ENCODE data around the gene SEPSECS. TPM values are rescaled to one million over a fixed set of nuclear protein-coding genes. Genes with fewer than 3 reads are reported as not detected.

Gene SEPSECS
- total RNA-seq, 1 experiment from 2014 or later, result 3.1 TPM

- Histone ChIP-seq H3K9ac (ENCODE audit: low read length) (no peak overlapping the region), H3K79me2 (ENCODE audit: low read length) (no peaks in the 10 kb centered on the region)
These were observed 47.8 kb downstream of the SEPSECS start for GRCh38 chr4:25112366-25112994.

DNA sequence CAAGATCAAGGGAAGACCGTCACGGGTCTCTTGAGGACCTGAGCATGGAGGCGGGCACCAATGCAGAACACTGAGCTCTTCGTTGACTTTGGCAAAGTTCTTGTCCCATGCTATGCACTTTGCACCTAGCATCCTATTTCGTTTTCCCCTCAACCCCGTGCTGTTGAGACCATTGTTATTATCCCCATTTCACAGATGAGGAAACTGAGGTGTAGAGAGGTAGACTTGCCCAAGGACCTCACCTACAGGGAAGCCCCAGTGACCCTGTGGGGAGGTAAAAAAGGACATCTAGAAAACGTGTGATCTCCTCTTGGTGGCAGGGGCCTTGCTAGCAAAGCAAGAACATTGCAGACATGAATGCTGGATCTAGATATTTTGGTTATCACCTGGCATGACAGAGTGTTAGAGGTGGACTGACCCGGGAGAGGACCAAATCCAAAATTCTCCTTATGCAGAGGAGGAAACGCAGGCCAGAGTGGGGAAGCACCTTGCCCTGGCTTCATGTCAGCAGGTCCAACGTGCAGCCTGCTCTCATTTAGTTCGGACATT, 48.5 kb downstream of the SEPSECS start:
- TF ChIP-seq, protein P1, sequence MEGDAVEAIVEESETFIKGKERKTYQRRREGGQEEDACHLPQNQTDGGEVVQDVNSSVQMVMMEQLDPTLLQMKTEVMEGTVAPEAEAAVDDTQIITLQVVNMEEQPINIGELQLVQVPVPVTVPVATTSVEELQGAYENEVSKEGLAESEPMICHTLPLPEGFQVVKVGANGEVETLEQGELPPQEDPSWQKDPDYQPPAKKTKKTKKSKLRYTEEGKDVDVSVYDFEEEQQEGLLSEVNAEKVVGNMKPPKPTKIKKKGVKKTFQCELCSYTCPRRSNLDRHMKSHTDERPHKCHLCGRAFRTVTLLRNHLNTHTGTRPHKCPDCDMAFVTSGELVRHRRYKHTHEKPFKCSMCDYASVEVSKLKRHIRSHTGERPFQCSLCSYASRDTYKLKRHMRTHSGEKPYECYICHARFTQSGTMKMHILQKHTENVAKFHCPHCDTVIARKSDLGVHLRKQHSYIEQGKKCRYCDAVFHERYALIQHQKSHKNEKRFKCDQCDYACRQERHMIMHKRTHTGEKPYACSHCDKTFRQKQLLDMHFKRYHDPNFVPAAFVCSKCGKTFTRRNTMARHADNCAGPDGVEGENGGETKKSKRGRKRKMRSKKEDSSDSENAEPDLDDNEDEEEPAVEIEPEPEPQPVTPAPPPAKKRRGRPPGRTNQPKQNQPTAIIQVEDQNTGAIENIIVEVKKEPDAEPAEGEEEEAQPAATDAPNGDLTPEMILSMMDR (conservative IDR thresholded peaks at IDR 0.05; ENCODE audit: low read depth, low read length), result no peak
- no peak for TF ChIP-seq EZH2 (IDR thresholded peaks at IDR 0.05; ENCODE audit: low read length, unreplicated experiment)
- Histone ChIP-seq H3K27ac (ENCODE audit: low read length) (no peak overlapping the region), H2AFZ (ENCODE audit: low read length) (no peak overlapping the region), H3K27me3 (ENCODE audit: low read length) (no peaks in the 10 kb centered on the region), H3K9me2 (replicated peaks; ENCODE audit: low read length) (no peaks in the 10 kb centered on the region), H3K9ac (ENCODE audit: low read length) (no peak overlapping the region), H3K4me2 (ENCODE audit: low read length) (no peak overlapping the region), H4K20me1 (ENCODE audit: low read length) (no peaks in the 10 kb centered on the region), H3K36me3 (ENCODE audit: low read depth, low read length) (no peaks in the 10 kb centered on the region), H3K9me3 (ENCODE audit: low read length) (no peaks in the 10 kb centered on the region), H3K79me2 (ENCODE audit: low read length) (no peaks in the 10 kb centered on the region), H3F3A (ENCODE audit: low read length, unreplicated experiment) (no peaks in the 10 kb centered on the region), H3K4me3 (ENCODE audit: low read length) (no peak overlapping the region), H3K4me1 (ENCODE audit: insufficient read depth, low read length) (peaks cover 21% of the 10 kb centered on the region)
- ChIA-PET POLR2A (ENCODE audit: unreplicated experiment) (no interaction called here), CTCF (no interaction called here)
- ATAC-seq (no peak), DNase-seq (no peak)
- intact Hi-C loops (cut with micrococcal nuclease), result no loop called here
- no TSS peak for BruUV-seq (replicated peaks)

More at GRCh38 chr4:25112366-25112994, 47.8 kb downstream of the SEPSECS start:
- no peak overlapping the region for H3K4me3 ChIP-seq (ENCODE audit: low read length)
- H3K4me1 ChIP-seq (ENCODE audit: insufficient read depth, low read length), result peaks cover 19% of the 10 kb centered on the region
- no peaks in the 10 kb centered on the region for H3K9me2 ChIP-seq (replicated peaks; ENCODE audit: low read length)
- CTCF ChIA-PET, result no interaction called here
- no peaks in the 10 kb centered on the region for H3K9me3 ChIP-seq (ENCODE audit: low read length)
- TF ChIP-seq EZH2phosphoT487 (IDR thresholded peaks at IDR 0.05; ENCODE audit: borderline replicate concordance, low read length) (no peak), EZH2 (IDR thresholded peaks at IDR 0.05; ENCODE audit: low read length, unreplicated experiment) (no peak)
- TF ChIP-seq, protein P1 (conservative IDR thresholded peaks at IDR 0.05; ENCODE audit: low read depth, low read length), result no peak
- ATAC-seq, result no peak
- POLR2A ChIA-PET (ENCODE audit: unreplicated experiment), result no interaction called here
- no peak overlapping the region for H2AFZ ChIP-seq (ENCODE audit: low read length)
- intact Hi-C loops (cut with micrococcal nuclease), result no loop called here
- no peak for DNase-seq
- no peaks in the 10 kb centered on the region for H3F3A ChIP-seq (ENCODE audit: low read length, unreplicated experiment)
- H3K4me2 ChIP-seq (ENCODE audit: low read length), result no peak overlapping the region
- no TSS peak for BruUV-seq (replicated peaks)
- H3K27ac ChIP-seq (ENCODE audit: low read length), result no peak overlapping the region
- no peaks in the 10 kb centered on the region for H3K36me3 ChIP-seq (ENCODE audit: low read depth, low read length)
- H4K20me1 ChIP-seq (ENCODE audit: low read length), result no peaks in the 10 kb centered on the region
- H3K27me3 ChIP-seq (ENCODE audit: low read length), result no peaks in the 10 kb centered on the region

DNA sequence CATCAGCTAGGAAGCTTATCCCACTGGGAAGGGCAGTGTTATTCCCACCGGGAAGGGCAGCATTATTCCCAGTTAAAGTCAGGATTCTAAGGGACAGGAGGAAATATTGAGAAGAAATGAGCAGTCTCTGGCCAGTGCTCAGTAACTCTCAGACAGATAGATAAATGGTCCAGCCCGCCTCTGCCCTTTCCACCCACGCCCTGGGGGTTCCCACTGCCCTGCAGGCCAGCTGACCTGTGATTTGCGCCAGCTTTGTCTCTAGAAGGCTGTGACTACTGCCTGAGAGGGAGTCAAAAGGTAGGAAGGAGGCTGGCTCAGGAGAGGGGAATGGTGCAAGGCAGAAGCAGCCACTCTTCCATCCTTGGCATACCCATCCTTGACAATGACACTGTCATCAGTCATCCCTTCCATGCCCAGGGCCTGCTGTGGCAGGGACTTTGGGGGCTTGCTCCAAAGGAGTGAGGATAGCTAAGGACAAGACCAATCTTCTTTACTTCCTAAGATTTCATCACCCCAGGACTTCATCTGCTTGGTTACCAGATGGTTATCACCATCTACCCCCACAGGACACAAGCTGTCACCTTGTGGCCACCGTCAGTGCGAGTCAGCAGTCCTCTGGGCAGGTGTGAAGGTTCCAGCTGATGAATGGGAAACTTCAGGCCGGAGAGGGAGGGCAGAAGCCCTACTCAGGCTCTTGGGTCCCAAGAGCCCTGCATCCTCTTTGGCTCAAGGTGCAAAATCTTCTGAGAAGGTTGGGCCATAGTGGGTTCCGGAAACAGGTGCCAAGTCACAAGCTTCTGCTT, 49.5 kb downstream of the SEPSECS start:
- Histone ChIP-seq H3K9me3 (ENCODE audit: low read length) (no peaks in the 10 kb centered on the region), H3F3A (ENCODE audit: low read length, unreplicated experiment) (no peaks in the 10 kb centered on the region), H3K36me3 (ENCODE audit: low read depth, low read length) (no peaks in the 10 kb centered on the region), H3K27ac (ENCODE audit: low read length) (no peak overlapping the region), H2AFZ (ENCODE audit: low read length) (no peak overlapping the region), H3K27me3 (ENCODE audit: low read length) (no peaks in the 10 kb centered on the region), H3K4me2 (ENCODE audit: low read length) (no peak overlapping the region), H4K20me1 (ENCODE audit: low read length) (no peaks in the 10 kb centered on the region), H3K4me1 (ENCODE audit: insufficient read depth, low read length) (peaks cover 21% of the 10 kb centered on the region), H3K9me2 (replicated peaks; ENCODE audit: low read length) (no peaks in the 10 kb centered on the region), H3K9ac (ENCODE audit: low read length) (no peak overlapping the region), H3K4me3 (ENCODE audit: low read length) (no peak overlapping the region), H3K79me2 (ENCODE audit: low read length) (no peaks in the 10 kb centered on the region)
- DNase-seq (no peak), ATAC-seq (no peak)
- TF ChIP-seq EZH2 (IDR thresholded peaks at IDR 0.05; ENCODE audit: low read length, unreplicated experiment) (no peak), EZH2phosphoT487 (IDR thresholded peaks at IDR 0.05; ENCODE audit: borderline replicate concordance, low read length) (no peak)
- TF ChIP-seq, protein P1 (conservative IDR thresholded peaks at IDR 0.05; ENCODE audit: low read depth, low read length), result no peak
- no TSS peak for BruUV-seq (replicated peaks)
- ChIA-PET POLR2A (ENCODE audit: unreplicated experiment) (no interaction called here), CTCF (no interaction called here)
- intact Hi-C loops (cut with micrococcal nuclease), result no loop called here
